GM12878 (cell line): ENCODE measurements around the gene EEF2K.

Source experiments
- ASH2L ChIP-seq: fragments of 300-600, 200-600 bp; sonication (generic); IDR thresholded peaks from 2 replicates; pipeline ENCODE4 v1.6.1; 2017; ENCODE audit warnings: low read depth, mild to moderate bottlenecking, borderline replicate concordance
- ATF2 ChIP-seq: IDR thresholded peaks from 2 replicates; pipeline ENCODE4 v1.6.1; 2012; ENCODE audit warnings: low read length, inconsistent platforms
- CTCF ChIP-seq, 3 experiments: IDR thresholded peaks in 2 of 3; conservative IDR thresholded peaks in 1 of 3; 2 replicates each; pipeline ENCODE4 v1.5.1; 2011; ENCODE audit warnings: low read depth in 3 of 3, low read length in 3 of 3, mild to moderate bottlenecking in 3 of 3, control low read depth in 2 of 3, moderate library complexity in 2 of 3, inconsistent platforms in 1 of 3, mixed read lengths in 1 of 3; ENCODE audit not compliant: control insufficient read depth in 2 of 3, insufficient read depth in 1 of 3; ENCODE audit errors: extremely low read depth in 1 of 3
- EP300 ChIP-seq, 2 experiments: fragments of 150-350 bp in 1 of 2; IDR thresholded peaks; 2 replicates each; pipeline ENCODE4 v1.6.1; 2011 to 2012; ENCODE audit warnings: low read depth in 2 of 2, low read length in 2 of 2, borderline replicate concordance in 1 of 2, improper control_type of control experiment in 1 of 2, inconsistent platforms in 1 of 2; ENCODE audit not compliant: control insufficient read depth in 1 of 2
- FOS ChIP-seq: IDR thresholded peaks from 3 replicates; pipeline ENCODE4 v1.6.1; 2011; ENCODE audit warnings: borderline replicate concordance; ENCODE audit not compliant: insufficient read length; ENCODE audit errors: extremely low read depth
- JUND ChIP-seq: IDR thresholded peaks from 2 replicates; pipeline ENCODE4 v1.6.1; 2012; ENCODE audit warnings: low read depth, mild to moderate bottlenecking, low read length, improper control_type of control experiment, moderate library complexity
- POLR2A ChIP-seq: IDR thresholded peaks from 2 replicates; pipeline ENCODE4 v1.6.1; 2011; ENCODE audit warnings: low read depth, mild to moderate bottlenecking, low read length
- ZNF384 ChIP-seq: IDR thresholded peaks from 2 replicates; pipeline ENCODE4 v1.6.1; 2012; ENCODE audit warnings: low read depth, mild to moderate bottlenecking, low read length, improper control_type of control experiment, borderline replicate concordance

- TF ChIP-seq POLR2A (no peak), CTCF (IDR thresholded peaks at IDR 0.05 in 2 of 3, conservative IDR thresholded peaks at IDR 0.05 in 1 of 3; ENCODE audit: control insufficient read depth in 2 of 3, extremely low read depth in 1 of 3, insufficient read depth in 1 of 3, low read depth in 3 of 3, low read length in 3 of 3) (no peak), ASH2L (no peak), ATF2 (no peak), ZNF384 (no peak), FOS (no peak), JUND (no peak), EP300 (IDR thresholded peaks at IDR 0.05; ENCODE audit: borderline replicate concordance in 1 of 2, control insufficient read depth in 1 of 2, low read depth in 2 of 2, low read length in 2 of 2) (no peak)
Measured at GRCh38 chr16:22194707-22195444, 11.2 kb upstream of the EEF2K start.
